ENCODE results near the gene CX3CR1. TPM values are rescaled to one million over a fixed set of nuclear protein-coding genes. Genes with fewer than 3 reads are reported as not detected.

CX3CR1 gene
- total RNA-seq, 1 donor from 2014 or later: not detected

- H3K4me2 ChIP-seq: no peak overlapping the region
- H3K27ac ChIP-seq: no peak overlapping the region
Observed at GRCh38 chr3:39254806-39255449, 24.9 kb downstream of the CX3CR1 start.

DNA sequence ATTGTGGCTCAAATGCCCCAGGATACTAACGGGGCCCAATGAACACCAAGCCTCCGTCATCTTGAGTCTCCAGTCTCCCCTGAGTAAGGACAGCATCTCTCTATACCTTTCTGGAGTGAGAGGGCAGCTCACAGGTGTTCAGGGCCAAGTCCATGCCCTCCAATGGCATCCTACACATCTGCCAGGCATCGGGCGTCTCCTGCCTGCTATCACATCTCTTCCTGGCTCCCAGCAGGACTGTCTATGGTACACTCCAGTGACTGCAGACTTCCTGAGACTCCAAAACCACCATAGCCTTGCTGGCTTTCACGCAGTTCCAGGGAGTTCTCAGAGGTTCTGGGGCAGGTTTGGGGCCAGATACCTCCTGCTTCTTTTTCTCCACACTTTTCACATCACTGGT, 28.3 kb downstream of the CX3CR1 start:
- no peaks in the 10 kb centered on the region for H3F3A ChIP-seq (ENCODE audit: low read depth)
- H4K20me1 ChIP-seq (ENCODE audit: low read depth): no peaks in the 10 kb centered on the region
- H3K27ac ChIP-seq: no peak overlapping the region
- H3K4me3 ChIP-seq: no peak overlapping the region
- no peak overlapping the region for H3K9ac ChIP-seq
- no peaks in the 10 kb centered on the region for H3K4me1 ChIP-seq
- Mint-ChIP-seq H3K27me3 (ENCODE audit: insufficient read depth, low read depth) (peaks cover 4% of the 10 kb centered on the region), H3K9me3 (no peaks in the 10 kb centered on the region), H3K4me1 (no peaks in the 10 kb centered on the region), H3K27ac (no peak overlapping the region), H3K36me3 (no peaks in the 10 kb centered on the region), H3K4me3 (no peak overlapping the region)
- no peaks in the 10 kb centered on the region for H3K27me3 ChIP-seq
- no peak overlapping the region for H2AFZ ChIP-seq (replicated peaks)
- no peak for DNase-seq (ENCODE audit: low spot score)
- no peaks in the 10 kb centered on the region for H3K36me3 ChIP-seq
- H3K9me3 ChIP-seq (ENCODE audit: low read depth): no peaks in the 10 kb centered on the region
- TF ChIP-seq, protein P1, sequence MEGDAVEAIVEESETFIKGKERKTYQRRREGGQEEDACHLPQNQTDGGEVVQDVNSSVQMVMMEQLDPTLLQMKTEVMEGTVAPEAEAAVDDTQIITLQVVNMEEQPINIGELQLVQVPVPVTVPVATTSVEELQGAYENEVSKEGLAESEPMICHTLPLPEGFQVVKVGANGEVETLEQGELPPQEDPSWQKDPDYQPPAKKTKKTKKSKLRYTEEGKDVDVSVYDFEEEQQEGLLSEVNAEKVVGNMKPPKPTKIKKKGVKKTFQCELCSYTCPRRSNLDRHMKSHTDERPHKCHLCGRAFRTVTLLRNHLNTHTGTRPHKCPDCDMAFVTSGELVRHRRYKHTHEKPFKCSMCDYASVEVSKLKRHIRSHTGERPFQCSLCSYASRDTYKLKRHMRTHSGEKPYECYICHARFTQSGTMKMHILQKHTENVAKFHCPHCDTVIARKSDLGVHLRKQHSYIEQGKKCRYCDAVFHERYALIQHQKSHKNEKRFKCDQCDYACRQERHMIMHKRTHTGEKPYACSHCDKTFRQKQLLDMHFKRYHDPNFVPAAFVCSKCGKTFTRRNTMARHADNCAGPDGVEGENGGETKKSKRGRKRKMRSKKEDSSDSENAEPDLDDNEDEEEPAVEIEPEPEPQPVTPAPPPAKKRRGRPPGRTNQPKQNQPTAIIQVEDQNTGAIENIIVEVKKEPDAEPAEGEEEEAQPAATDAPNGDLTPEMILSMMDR (IDR thresholded peaks at IDR 0.05): no peak
- TF ChIP-seq EZH2phosphoT487 (IDR thresholded peaks at IDR 0.05) (no peak), EZH2 (IDR thresholded peaks at IDR 0.05) (no peak)
- no peaks in the 10 kb centered on the region for H3K79me2 ChIP-seq (ENCODE audit: low read depth)
- no peak overlapping the region for H3K4me2 ChIP-seq

More at GRCh38 chr3:39254806-39255449, 24.9 kb downstream of the CX3CR1 start:
- Mint-ChIP-seq H3K27ac (no peak overlapping the region), H3K9me3 (no peaks in the 10 kb centered on the region), H3K4me3 (no peak overlapping the region), H3K36me3 (no peaks in the 10 kb centered on the region), H3K4me1 (no peaks in the 10 kb centered on the region), H3K27me3 (ENCODE audit: insufficient read depth, low read depth) (peaks cover 4% of the 10 kb centered on the region)
- Histone ChIP-seq H3K27me3 (no peaks in the 10 kb centered on the region), H2AFZ (replicated peaks) (no peak overlapping the region), H3F3A (ENCODE audit: low read depth) (no peaks in the 10 kb centered on the region), H3K9ac (no peak overlapping the region), H3K4me1 (peaks cover 5% of the 10 kb centered on the region), H3K79me2 (ENCODE audit: low read depth) (no peaks in the 10 kb centered on the region), H3K4me3 (no peak overlapping the region), H3K36me3 (no peaks in the 10 kb centered on the region), H3K9me3 (ENCODE audit: low read depth) (no peaks in the 10 kb centered on the region), H4K20me1 (ENCODE audit: low read depth) (no peaks in the 10 kb centered on the region)
- no peak for DNase-seq (ENCODE audit: low spot score)
- TF ChIP-seq, protein P1 (IDR thresholded peaks at IDR 0.05): no peak
- TF ChIP-seq EZH2phosphoT487 (IDR thresholded peaks at IDR 0.05) (no peak), EZH2 (IDR thresholded peaks at IDR 0.05) (no peak)

GRCh38 chr3:39250116-39250747, 29.6 kb downstream of the CX3CR1 start:
- Histone ChIP-seq H3K9ac (no peak overlapping the region), H3K27me3 (no peaks in the 10 kb centered on the region), H2AFZ (replicated peaks) (no peak overlapping the region), H3F3A (ENCODE audit: low read depth) (no peaks in the 10 kb centered on the region), H3K27ac (no peak overlapping the region), H3K36me3 (no peaks in the 10 kb centered on the region), H4K20me1 (ENCODE audit: low read depth) (no peaks in the 10 kb centered on the region), H3K9me3 (ENCODE audit: low read depth) (no peaks in the 10 kb centered on the region), H3K4me2 (no peak overlapping the region), H3K79me2 (ENCODE audit: low read depth) (no peaks in the 10 kb centered on the region), H3K4me3 (no peak overlapping the region), H3K4me1 (peaks cover 2% of the 10 kb centered on the region)
- H3K27me3 Mint-ChIP-seq (ENCODE audit: insufficient read depth, low read depth): peaks cover 6% of the 10 kb centered on the region
- no peak overlapping the region for H3K4me3 Mint-ChIP-seq
- TF ChIP-seq, protein P1 (IDR thresholded peaks at IDR 0.05): no peak
- TF ChIP-seq EZH2 (IDR thresholded peaks at IDR 0.05) (no peak), EZH2phosphoT487 (IDR thresholded peaks at IDR 0.05) (no peak)
- no peaks in the 10 kb centered on the region for H3K4me1 Mint-ChIP-seq
- no peaks in the 10 kb centered on the region for H3K9me3 Mint-ChIP-seq
- no peak for DNase-seq (ENCODE audit: low spot score)
- H3K27ac Mint-ChIP-seq: no peak overlapping the region
- no peaks in the 10 kb centered on the region for H3K36me3 Mint-ChIP-seq

All from neural progenitor cell (in vitro differentiated cells).